ENCODE results near the gene XYLT1. TPM values are rescaled to one million over a fixed set of nuclear protein-coding genes. Genes with fewer than 3 reads are reported as not detected.

XYLT1 gene
- polyA plus RNA-seq, 1 donor, result 5.5 TPM

DNA sequence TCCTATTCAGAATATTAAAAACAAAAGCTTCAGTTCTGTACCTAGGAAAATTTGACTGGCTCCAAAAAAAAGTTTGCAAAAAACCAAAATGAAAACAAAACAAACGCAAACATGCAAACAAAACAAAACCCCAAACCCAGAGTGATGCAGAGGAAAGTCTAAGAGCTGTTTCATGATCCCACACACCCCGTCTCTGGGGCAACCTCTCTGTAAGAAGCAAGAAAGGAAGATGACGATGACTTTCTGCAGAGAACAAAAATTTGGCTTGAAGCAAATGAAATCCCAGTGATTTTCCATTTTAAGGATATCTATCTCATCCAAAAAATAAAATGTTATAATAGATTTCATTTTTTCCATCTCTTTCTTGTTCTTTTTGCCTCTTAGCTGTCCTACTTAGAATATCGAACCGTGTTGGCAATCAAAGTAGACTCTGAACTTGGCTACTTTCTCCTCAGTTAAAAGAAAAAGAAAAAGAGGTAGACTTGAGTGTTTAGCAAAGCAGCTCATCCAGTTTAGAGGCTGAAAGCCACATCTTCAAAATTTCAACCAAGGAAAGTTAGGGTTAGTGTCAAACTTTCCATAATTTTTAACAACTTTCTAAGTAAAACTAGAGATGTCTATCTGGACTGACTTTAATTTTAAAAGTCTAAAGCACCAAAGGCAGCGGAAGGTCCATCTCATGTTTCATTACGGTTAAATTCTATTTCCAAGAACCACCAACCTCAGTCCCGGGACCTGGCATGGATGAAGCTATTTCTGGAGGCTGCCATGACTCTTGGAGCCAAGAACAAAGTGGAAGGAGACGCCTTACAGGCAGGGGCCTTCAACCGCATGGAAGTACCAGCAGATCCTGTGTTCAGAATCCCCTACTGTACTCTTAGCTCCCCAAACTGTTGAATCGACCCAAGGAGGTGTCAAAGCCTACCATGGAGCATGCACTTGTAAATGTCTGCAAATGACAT, 180.8 kb downstream of the XYLT1 start:
- no peak for DNase-seq (ENCODE audit: low read depth)

DNA sequence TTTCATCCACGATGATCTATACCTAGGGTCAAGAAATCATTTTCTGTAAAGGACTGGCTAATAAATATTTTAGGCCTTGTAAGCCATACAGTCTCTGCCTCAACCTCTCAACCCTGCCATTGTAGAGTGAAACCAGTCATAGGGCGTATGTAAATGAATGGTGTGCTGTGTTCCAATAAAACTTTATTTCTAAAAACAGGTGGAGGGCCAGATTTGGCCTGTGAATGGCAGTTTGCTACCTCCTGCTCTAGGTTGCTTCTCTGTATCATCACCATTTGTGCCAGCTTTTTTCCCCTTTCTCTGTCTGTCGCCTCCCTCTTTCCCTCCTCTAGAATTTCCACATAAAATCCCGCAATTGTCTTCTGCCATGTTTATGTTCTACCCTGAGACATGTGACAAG, 181.7 kb downstream of the XYLT1 start:
- DNase-seq (ENCODE audit: low read depth), result no peak

DNA sequence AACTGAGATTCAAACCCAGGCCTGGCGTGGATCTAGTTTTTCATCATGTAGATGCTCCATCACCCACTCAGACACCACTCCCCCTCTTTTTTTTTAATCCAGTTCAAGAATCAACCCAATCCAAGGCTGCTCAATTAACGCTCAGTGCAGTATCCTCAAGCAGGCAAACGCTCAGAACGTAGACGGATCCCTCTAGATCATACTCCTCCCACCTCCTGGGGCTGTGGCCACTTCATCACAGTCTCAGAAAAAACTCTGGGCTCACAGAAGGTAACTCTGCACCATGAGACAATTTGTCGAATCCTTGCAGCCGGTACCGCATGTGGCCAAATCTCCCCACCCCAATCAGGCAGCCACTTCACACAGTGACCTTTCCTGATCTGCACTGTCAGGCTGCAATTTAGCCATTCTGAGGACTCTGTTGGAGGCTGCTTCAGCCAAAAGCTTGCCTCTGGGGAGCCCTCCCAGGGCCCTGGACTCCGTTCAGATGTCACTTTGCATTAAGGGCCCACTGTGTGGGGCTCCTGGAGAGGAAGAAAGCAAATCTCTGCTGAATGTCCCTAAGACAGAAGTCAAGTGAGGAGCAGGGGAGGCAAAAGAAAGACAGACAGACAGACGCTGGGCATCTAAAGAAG, 183.5 kb downstream of the XYLT1 start:
- no peak for DNase-seq (ENCODE audit: low read depth)

DNA sequence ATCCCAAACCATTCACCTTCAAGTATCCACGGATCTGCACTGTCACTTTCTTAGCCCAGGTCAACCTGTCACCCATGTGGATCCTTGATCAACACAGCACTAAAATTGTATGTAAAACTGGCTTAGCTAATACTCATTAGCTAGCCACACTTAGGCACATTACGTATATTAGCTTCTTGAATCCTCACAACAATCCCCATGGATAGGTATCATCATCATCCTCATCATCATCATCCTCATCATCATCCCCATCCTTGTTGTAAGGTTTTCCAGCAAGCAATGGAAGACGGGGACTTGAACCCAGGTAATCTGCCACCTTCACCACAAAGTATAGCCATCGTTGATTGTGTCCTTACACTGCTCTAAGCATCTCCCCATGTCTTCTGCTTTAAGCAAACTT, 184.3 kb downstream of the XYLT1 start:
- no peak for DNase-seq (ENCODE audit: low read depth)

DNA sequence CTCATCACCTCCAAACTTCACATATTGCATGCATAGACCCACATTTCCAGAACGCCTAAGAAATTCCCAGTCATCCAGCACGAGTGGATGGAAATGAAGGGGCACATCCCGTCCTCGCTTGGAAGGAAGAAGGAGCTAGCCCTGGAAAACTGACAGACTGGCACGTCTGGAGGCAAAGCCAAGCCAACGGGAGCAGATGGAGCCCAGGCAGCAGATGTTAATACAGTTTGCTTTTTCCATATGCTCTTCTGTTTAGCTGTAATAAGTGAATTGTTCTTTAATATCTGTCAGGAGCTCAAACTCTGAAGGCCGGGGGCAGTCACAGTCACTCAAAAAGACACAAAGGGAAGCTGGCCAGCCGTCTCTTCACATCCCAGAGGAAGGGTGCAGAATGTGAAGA, 187.7 kb downstream of the XYLT1 start:
- DNase-seq (ENCODE audit: low read depth), result no peak

DNA sequence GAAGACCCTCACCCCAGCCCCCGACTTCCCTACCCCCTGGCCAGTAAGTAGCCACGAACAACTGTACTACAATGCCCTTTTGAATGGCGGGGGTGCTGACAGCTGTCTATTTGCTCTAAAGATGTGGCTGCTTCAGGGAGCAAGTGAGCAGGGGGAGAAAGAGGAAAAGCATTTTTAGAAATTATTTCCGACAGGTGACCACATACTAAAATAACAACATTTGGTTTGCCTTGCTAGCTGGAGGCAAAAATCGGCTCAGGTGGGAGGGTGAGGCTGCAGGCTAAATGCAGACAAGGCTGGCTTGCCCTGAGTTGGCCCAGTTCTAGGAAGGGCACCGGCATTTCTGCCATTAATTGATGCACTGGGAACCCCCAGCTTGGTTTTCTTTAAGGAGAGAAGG, 188.5 kb downstream of the XYLT1 start:
- DNase-seq (ENCODE audit: low read depth), result no peak

DNA sequence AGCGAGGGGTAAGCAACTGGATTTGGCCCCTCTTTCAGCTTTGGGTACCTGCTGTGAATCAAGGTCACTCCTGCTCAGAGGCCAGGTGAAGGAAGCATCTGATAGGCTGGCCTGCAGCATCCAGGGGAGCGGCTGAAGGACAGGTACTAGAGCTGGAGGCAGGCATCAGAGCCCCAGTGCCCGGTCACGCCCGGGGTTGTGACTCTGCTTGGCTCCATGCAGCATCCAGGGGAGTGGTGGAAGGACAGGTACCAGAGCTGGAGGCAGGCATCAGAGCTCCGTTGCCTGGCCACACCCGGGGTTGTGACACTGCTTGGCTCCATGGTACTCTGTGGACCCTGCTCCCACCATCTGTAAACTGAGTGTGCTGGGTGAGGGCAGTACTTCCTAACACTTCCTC, 189.7 kb downstream of the XYLT1 start:
- DNase-seq (ENCODE audit: low read depth), result no peak

DNA sequence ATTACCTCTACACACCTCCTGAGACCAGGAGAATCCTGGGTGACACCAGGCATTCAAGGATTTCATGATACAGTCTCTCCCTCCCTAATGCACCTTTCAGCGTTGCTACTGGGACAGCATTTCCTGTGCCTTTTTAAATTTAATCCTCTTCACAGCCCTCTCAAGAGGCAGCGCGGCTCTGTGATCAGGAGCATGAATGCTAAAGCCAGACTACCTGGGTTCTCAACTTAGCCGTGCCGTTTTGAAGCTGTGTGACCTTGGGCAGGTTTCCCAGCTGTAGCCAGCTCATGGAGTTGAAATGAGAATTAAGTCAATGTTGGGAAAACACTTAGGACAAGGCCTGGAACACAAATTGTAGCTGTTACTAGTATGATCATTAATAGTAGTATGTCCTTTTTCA, 191.8 kb downstream of the XYLT1 start:
- no peak for DNase-seq (ENCODE audit: low read depth)

DNA sequence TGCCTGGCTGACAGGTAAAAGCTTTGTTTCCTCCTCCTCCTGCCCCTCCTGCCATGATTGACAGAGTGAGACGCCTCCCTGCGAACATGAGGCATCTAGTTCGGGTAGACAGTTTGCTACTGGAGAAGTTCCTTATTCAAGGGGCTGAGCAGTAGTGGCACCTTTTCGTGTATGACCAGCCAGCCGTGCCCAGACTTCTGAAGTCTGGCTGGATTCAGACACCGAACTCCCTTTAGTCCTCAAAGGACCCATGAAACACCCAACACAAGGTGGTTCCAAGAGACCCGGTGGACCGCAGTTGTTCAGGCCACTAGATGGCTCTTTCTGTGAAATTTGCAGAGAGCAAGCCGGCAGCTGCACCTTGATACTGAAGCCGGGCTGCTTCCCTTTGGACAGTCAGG, 192.8 kb downstream of the XYLT1 start:
- no peak for DNase-seq (ENCODE audit: low read depth)

DNA sequence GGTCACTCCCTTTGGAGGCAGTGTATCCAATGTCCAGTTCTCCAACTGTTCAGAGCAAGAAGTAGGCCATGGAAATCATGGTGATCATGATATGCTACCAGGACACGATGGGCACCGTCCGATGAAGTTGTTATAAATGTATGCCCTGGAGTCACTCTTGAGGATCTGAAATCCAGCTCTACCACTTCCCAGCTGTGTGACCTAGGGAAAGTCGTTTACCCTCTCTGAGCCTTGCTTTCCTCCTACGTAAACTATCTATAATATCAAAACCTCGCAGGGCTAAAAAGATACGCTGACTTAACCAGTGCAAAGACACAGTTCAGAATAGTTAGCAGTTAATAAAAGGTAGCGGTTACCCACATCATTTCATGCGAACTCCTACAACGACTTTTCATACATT, 194.2 kb downstream of the XYLT1 start:
- DNase-seq (ENCODE audit: low read depth), result no peak

DNA sequence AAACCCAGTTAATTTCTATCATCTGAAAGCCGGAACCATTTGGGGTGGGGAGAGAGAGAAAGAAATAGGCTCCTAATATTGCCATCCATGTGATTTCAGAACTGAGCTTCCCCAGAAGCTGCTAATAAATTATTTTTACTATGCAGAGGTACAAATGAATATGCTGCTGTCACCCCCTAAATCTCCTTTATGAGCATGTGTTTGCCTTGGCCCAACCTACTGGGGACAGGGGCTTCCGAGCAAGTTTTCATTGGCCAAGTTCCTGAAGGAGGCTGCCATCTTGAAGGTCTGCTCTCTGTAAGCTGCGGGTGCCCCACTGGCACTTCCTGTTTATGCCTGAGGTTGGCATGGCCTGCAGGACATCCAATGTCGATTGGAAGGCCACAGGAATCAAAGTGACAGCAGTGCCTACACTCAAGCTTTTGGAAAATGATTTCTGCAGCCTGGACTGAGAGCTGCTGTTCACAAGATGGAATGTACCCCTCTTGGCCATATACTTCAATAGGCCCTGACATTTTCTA, 194.7 kb downstream of the XYLT1 start:
- DNase-seq (ENCODE audit: low read depth), result no peak

DNA sequence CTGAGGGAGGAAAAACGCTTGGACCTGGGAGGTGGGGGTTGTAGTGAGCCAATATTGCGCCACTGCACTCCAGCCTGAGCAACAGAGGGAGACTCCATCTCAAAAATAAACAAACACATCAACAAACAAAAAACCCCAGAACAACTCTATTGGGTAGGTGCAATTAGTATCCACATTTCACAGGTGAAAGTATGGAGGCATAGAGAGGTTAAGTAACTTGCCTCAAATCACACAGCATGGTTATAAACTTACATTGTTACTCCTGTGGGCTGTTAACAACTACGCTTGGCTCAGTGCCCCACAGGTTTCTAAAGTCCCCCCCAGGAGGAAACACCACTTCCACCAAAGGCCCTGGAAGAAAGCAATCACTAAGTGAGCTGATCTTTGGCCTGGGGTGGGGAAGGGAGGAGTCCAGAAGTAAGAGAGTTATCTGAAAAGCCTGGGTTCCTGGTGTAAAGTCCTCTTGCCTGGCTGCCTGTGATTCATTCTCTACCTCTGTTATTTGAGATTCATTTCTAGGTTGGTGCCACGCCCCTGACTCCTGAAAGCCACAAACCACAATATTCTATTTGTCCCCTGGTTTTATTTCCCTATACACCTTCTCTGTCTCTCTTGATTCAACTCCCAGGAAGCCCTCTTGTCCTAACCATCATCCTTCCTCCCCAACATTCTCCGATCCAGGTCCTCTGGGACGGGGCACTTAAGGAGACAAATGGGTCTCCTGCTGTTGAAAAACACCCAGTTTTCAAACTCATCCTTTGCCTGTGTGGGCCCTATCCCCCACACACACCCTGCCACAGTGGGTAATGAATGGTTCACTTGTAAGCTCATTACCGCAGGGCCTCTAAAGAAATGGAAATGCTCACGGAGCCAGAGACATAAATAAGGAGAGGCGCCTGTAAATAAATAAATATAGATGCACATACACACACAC, 195.4 kb downstream of the XYLT1 start:
- DNase-seq (ENCODE audit: low read depth), result no peak

DNA sequence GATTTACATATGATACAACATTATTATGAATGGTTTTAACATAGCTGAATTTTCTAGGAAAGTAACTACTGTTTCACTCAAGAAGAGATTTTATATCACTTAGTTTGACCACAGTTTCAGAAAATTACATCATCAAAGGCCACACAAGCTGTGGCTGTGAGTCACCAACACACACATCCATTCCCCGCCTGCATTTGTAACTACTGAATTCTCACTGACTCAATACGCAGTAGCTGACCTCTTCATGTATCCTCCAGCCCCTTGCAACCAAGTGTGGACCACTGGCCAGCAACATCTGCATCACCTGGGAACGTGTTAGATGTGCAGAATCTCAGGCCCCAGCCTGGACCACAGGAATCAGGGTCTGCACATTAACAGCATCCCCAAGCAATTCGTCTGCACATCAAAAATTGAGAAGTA, 197.6 kb downstream of the XYLT1 start:
- no peak for DNase-seq (ENCODE audit: low read depth)

DNA sequence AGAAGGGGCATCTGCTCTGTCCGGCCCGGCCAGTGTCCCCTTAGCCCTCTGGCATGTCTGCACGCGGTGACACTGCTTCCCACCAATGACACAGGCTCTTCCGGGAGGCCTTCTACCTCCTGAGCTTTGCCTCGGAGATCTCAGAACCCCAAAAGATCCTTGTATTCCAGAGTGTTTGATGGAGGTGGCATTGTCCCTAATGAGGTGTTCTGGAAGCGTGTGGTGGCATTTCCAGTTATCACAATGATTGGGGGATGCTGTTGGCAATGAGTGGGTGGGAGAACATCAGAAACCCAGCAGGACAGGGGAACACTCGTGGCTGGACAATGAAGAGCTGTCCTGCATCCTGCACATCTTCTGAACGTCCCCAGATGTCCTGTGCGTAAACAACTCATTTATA, 198.0 kb downstream of the XYLT1 start:
- DNase-seq (ENCODE audit: low read depth), result no peak

DNA sequence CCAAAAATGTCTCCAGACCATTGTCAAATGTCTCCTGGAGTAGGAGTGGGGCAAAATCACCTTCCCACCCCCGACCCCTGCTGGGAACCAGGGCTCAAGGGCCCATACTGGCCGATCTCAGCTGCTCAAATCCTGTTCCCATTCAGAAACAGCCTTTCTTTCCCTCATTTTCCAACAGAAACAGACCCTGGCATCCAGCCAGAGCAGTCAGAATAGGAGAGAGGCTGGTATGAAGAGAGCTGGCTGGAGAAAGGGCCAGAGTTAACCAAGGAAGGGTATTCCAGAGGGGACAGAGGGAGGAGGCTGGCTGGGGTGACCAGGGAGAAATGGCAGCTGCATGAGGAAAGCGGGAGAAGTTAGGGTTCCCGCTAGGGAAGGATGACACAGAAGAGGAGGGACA, 199.1 kb downstream of the XYLT1 start:
- no peak for DNase-seq (ENCODE audit: low read depth)

DNA sequence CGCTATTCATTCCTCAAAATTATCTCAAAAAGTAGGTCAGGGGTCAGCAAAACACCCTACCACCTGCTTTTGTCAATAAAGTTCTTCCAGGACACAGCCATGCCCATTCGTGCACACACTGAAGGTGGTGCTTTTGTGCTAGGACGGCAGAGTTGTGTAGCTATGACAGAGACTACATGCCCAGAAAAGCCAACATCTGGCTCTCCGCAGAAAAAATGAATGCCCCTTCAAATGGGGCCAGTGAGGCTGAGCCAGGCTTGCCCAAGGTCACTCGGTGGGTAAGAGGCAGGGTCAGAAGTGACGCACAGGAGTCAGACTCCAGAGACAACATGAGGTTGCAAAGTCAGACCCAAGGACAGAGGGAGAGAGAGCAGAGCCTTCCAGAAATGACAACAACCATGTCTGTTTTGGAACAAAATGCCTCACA, 200.1 kb downstream of the XYLT1 start:
- DNase-seq (ENCODE audit: low read depth), result no peak

DNA sequence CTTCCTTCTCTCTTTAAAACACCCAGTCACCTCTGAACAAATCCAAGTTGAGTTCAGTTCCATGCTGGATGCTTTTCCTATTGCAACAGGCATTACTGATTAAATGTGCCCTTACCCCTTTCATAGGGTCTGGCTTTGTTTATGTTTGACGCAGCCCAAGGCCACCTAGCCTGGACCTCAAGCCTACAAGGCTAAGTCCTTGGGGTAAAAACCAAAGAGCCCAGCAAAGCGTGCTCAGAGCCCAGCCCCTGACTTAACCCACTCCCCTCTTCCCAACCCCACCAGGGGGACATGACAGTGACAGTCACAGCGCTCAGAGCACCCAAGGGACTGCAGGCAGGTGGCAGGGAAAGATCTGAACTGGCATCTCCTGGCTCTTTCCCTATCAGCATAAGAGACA, 200.6 kb downstream of the XYLT1 start:
- no peak for DNase-seq (ENCODE audit: low read depth)

DNA sequence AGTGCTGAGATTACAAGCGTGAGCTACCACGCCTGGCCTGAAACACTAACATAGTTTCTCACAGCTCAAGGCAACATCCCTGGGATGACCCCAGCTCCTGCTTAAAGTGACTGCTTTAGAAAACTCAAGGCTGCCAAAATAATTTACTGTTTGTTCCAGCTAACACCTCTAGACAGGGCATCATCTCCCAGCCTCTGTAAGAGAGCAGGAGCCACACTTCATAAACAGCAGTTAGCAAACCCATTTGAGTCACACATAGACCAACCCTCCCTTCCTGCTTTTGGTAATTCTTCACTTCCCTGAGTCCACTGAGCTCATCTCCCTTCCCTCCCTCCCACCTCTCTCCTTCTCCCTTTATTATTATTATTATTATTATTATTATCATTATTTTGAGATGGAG, 201.3 kb downstream of the XYLT1 start:
- DNase-seq (ENCODE audit: low read depth), result no peak

DNA sequence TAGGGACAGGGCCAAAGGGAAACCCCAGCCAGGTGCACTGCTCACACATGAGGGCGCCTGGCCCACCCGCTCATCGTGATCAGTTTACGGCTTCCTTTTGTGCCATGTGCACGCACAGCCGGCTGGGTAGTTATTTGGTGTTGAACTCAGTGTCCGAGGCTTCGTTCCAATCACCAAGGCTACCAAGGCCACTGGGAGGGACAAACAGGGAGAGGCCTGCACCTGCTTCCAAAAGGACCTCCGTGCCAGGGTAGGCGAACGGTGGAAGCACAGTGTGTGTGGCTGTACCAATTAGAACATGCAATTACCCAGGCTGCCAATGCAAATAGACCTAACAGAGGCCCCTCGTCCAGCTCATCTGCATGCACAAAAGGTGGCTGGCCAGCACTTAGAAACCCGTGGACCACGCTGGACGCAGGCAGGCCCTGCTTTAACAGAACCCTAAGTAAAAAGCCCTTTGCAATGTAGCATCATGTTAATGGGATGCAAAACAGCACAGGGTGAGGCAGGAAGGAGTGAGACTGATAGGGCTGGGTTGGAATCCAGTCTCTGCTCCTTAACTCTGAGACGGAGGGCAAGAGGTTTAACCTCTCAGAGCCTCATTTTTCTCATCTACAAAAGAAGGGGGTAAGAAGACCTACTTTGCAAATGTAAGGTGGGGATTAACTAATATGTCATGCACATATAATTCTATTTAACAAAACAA, 204.0 kb downstream of the XYLT1 start:
- no peak for DNase-seq (ENCODE audit: low read depth)

DNA sequence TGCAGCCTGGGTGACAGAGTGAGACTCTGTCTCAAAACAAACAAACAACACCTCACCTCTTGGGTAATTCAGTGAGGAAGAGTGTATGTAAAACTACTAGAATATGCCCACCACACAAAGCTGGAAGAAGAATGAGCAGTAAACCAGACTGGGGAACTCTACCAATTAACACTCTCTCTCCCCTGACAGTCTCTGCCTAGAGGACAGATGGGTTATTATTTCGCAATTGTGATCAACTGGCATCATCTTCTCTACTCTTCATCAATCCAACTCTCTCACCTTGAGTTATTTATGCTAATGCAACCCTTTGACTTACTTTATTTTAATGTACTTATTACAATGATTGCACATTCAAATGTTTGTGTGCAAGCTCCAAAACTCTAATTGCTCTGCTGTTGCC, 205.6 kb downstream of the XYLT1 start:
- DNase-seq (ENCODE audit: low read depth), result no peak

DNA sequence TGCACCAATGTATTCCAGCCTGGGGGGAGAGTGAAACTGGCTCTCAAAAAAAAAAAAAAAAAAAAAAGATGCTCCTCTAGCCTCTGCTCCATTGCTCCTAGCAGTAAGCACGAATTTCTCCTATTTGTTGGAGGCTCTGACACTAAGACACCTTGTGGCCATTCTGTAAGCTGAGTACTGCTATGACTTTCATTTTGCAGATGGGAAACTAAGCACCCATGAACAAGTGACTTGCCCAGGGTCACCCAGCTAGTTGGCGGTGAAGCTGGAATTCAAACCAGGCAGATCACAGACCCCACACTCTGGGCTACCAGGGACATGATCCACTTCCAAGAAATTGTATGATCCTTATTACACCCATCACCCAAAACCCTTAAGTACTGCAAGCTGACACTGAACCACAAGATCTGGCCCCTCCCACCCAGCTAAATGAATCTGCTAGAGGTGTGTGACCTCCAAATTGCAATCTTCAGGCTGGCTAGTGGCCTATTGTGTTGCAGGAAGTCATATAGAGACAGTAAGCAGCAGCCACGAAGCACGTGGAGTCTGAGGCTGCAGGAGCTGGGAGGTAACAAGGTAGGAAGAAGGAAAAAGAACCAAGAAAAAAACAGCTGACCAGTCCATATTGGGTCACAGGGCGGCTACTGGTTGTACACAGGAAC, 209.4 kb downstream of the XYLT1 start:
- DNase-seq (ENCODE audit: low read depth), result no peak

Measured in forelimb muscle (tissue), 1 donor.